ENCODE results near the gene WDR7. TPM values are rescaled to one million over a fixed set of nuclear protein-coding genes. Genes with fewer than 3 reads are reported as not detected.

WDR7 gene
- total RNA-seq, 3 donors from 2014 or later, result 21.2 to 22.3 (median 22.1) TPM

DNA sequence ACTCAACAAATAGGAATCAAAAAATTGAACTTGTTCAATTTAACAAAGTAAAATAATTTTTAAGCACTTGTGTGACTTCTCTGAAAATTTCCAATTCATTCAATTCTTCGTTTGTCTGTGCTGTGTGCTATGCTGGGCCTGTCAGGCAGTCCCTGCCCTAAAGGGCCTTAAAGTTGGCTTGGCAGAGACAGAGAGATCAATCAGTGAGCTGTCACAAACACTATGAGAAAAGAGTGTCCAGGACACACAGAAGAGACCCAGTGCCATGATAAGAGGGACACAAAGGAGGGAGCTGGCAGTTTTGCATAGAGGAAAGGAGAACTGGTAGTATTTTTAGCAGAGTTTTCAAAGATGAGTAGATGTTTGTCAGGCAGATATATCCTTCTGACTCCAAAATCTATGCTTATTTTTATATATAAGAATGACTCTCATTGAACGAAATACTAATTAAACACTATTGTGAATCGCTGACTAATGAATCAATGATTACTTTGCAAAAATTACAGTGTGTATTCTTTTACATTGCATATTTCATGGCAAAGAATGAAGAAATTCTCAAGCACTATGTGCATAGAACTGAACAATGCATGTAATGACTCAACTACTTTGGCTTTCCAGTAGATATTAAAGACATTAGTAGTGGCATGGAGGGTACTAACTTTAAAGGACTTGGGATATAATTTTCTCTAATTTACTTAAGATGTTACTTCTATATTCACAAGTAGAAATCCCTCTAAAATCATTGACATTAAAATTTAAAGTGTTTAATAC, 302.5 kb downstream of the WDR7 start:
- H3K36me3 Mint-ChIP-seq (ENCODE audit: insufficient read depth), result peaks cover 28% of the 10 kb centered on the region
- ATAC-seq, result no peak
- no peaks in the 10 kb centered on the region for H3K4me1 Mint-ChIP-seq (ENCODE audit: low read depth)
- no peaks in the 10 kb centered on the region for H3K9me3 Mint-ChIP-seq
- no peaks in the 10 kb centered on the region for H3K27me3 Mint-ChIP-seq (ENCODE audit: low read depth)
- DNase-seq, result no peak
- H3K4me3 Mint-ChIP-seq, result no peak overlapping the region

DNA sequence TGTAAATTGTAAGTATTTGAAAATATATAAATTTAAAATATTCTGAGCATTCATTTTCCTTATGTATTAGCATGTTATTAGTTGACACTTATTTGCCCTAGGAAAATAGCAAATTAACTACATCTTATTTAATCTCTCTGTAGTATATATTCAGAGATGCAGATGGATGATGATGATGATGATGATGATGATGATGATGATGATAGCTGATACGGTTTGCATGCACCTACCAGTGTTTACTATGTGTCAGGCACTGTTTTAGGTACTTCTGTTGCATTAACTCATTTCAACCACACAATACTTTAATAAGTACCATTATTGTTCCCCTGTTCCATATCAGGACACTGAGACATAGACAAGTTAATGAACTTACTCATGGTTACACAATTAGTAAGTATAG, 304.3 kb downstream of the WDR7 start:
- Mint-ChIP-seq H3K9me3 (no peaks in the 10 kb centered on the region), H3K36me3 (ENCODE audit: insufficient read depth) (peaks cover 32% of the 10 kb centered on the region), H3K4me3 (no peak overlapping the region), H3K4me1 (ENCODE audit: low read depth) (no peaks in the 10 kb centered on the region), H3K27me3 (ENCODE audit: low read depth) (no peaks in the 10 kb centered on the region)
- ATAC-seq (no peak), DNase-seq (no peak)

DNA sequence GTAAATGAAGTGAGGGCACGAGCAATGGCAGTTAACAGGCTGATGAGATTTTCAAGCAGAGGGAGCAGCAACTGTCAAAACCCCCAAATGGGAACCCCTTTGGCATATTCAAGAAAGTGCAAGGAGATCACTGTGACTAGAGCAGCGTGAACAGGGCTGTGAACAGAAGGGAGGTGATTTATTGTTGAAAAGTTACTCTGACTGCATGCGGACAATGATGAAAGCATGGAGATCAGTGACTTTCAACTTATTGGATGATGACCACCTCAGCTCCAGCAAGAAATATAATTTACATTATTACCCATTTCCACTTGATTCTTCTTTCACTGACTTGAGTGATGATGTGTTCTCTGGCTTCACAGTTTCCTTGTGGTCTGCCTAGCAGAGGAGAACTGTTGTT, 308.0 kb downstream of the WDR7 start:
- Mint-ChIP-seq H3K36me3 (ENCODE audit: insufficient read depth) (peaks cover 36% of the 10 kb centered on the region), H3K9me3 (no peaks in the 10 kb centered on the region), H3K4me1 (ENCODE audit: low read depth) (no peaks in the 10 kb centered on the region), H3K4me3 (no peak overlapping the region), H3K27me3 (ENCODE audit: low read depth) (no peaks in the 10 kb centered on the region)
- DNase-seq (no peak), ATAC-seq (no peak)

DNA sequence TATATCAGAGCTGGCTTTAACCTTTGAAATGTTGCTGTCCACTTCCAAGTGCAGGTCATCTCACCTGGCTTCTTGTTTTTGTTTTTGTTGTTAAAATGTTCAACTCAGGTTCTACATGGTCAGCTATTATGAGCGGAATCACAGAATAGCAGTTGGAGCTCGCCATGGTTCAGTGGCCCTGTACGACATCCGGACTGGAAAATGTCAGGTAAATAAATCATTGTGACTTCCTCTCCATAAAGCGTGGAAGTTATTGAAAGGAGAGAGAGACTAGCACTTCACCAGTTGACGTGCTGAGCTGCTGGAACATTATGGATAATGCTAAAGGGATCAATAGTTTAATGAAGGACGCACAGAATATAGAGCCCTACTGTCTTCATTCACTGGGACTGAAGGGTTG, 311.2 kb downstream of the WDR7 start:
- DNase-seq (no peak), ATAC-seq (no peak)
- H3K36me3 Mint-ChIP-seq (ENCODE audit: insufficient read depth), result peaks cover 41% of the 10 kb centered on the region
- H3K4me3 Mint-ChIP-seq, result no peak overlapping the region
- H3K27me3 Mint-ChIP-seq (ENCODE audit: low read depth), result no peaks in the 10 kb centered on the region
- H3K4me1 Mint-ChIP-seq (ENCODE audit: low read depth), result no peaks in the 10 kb centered on the region
- H3K9me3 Mint-ChIP-seq, result no peaks in the 10 kb centered on the region

DNA sequence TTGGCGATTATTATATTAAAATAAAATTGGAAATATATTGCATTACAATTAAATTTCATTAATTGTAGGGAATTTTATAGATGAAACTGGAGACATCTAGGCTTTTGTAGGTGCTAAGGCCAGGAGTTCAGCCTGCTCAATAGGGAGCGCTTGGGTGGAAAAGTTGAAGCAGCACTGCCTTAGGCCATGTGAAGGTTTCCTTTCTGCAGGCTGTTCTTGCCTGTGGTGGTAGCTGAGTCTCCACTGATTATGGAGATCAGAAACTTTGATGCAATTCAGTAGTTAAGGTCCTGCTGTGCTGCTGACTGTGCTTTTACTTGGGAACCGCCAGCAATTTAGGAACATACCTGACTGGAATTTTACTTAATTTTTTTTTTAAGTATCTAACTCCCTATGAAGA, 315.9 kb downstream of the WDR7 start:
- H3K9me3 Mint-ChIP-seq, result no peaks in the 10 kb centered on the region
- DNase-seq (no peak), ATAC-seq (no peak)
- no peaks in the 10 kb centered on the region for H3K27me3 Mint-ChIP-seq (ENCODE audit: low read depth)
- no peak overlapping the region for H3K4me3 Mint-ChIP-seq
- no peaks in the 10 kb centered on the region for H3K4me1 Mint-ChIP-seq (ENCODE audit: low read depth)
- peaks cover 43% of the 10 kb centered on the region for H3K36me3 Mint-ChIP-seq (ENCODE audit: insufficient read depth)

DNA sequence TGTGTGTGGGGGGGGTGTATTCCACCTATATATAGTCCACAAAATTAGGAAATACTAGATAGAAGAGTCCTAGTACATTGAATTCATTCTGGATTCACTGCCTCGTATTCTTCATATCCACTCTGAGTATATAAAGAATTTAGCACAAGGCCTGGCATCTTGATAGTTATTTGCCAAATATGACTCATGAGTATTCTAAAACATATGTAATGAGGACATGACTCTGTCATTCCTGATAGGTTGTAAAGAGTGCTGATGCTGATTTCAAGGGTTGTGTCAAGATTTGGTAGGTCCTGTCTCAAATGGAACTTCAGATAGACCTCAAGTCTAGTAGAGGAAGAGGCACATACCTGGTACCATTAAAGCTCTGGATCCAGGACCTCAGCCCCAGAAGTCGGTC, 322.3 kb downstream of the WDR7 start:
- no peaks in the 10 kb centered on the region for H3K4me1 Mint-ChIP-seq (ENCODE audit: low read depth)
- peaks cover 38% of the 10 kb centered on the region for H3K36me3 Mint-ChIP-seq (ENCODE audit: insufficient read depth)
- DNase-seq (no peak), ATAC-seq (no peak)
- no peaks in the 10 kb centered on the region for H3K27me3 Mint-ChIP-seq (ENCODE audit: low read depth)
- H3K4me3 Mint-ChIP-seq, result no peak overlapping the region
- no peaks in the 10 kb centered on the region for H3K9me3 Mint-ChIP-seq

DNA sequence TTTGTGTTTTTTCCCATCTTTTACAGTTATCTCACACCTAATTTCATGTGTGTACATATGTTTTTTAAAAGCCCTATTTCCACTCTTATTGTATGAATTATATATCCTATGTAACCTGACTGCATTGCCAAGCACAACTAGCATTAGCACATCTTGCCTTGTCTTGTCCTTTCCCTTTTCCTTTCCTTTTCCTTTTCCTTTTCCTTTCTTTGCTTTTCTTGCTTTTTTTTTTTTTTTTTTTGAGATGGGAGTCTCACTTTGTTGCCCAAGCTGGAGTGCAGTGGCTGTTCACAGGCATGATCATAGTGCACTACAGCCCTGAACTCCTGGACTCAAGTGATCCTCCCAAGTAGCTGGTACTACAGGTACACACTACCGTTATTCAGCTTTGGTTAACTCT, 323.0 kb downstream of the WDR7 start:
- Mint-ChIP-seq H3K9me3 (no peaks in the 10 kb centered on the region), H3K36me3 (ENCODE audit: insufficient read depth) (peaks cover 35% of the 10 kb centered on the region), H3K4me1 (ENCODE audit: low read depth) (no peaks in the 10 kb centered on the region), H3K27me3 (ENCODE audit: low read depth) (no peaks in the 10 kb centered on the region), H3K4me3 (no peak overlapping the region)
- no peak for DNase-seq
- no peak for ATAC-seq

DNA sequence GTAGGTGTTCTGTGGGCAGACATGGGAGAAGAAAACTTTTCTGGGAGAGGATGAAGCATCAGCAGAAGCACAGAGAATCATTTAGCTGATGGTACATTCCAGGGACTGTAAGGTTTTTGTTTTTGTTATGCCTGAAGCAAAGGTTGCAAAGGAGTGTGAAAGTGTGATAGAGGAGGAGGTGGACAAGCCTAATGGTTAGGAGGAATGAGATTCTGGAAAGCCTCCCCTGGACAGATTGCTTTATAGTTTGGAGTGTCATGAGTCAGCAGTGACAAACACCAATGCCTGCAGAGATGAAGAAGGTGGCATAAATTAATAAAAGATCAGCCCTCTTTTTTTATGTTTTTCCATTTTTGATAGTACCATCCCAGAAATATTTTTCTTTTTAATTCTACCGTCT, 324.1 kb downstream of the WDR7 start:
- H3K4me3 Mint-ChIP-seq, result no peak overlapping the region
- H3K27me3 Mint-ChIP-seq (ENCODE audit: low read depth), result no peaks in the 10 kb centered on the region
- no peaks in the 10 kb centered on the region for H3K9me3 Mint-ChIP-seq
- peaks cover 35% of the 10 kb centered on the region for H3K36me3 Mint-ChIP-seq (ENCODE audit: insufficient read depth)
- DNase-seq, result no peak
- no peaks in the 10 kb centered on the region for H3K4me1 Mint-ChIP-seq (ENCODE audit: low read depth)
- ATAC-seq, result no peak

DNA sequence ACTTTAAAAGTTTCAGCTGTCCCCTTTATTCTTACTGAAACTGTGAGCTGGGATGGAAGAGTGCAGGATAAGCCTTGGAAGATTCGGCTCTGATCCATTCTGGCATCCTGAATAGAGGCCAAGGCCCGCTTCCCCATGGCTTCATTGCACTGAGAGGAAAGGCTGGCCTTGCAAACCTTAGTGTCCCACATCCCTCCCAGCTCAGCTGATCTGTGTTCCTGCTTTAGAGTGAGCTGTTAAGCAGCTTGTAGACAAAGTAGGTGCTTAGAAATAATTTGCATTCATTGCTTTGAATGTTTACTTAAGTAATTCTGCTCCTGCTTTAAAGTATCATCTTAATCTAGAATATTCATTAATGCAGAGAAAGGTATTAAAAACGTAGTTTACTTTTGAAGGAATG, 326.1 kb downstream of the WDR7 start:
- Mint-ChIP-seq H3K9me3 (no peaks in the 10 kb centered on the region), H3K36me3 (ENCODE audit: insufficient read depth) (peaks cover 38% of the 10 kb centered on the region), H3K4me3 (no peak overlapping the region), H3K4me1 (ENCODE audit: low read depth) (no peaks in the 10 kb centered on the region), H3K27me3 (ENCODE audit: low read depth) (no peaks in the 10 kb centered on the region)
- DNase-seq, result no peak
- no peak for ATAC-seq

DNA sequence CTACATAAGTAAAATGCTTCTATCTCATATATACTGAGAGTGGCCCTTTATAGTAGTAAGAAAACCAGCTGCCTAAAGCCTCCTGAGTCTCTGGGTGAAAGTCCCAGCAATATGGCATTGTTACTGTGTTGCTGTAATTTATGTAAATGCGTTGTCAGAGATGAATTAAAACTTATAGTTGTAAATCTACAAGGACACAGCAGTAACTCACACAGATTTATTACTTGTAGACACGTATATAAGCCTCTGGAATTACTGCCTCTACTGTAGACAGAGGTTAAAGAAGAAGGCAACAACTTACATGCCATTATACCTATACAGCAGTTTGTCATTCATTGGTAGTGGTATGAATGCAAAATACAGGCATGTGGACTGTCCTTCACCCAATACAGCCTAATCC, 326.6 kb downstream of the WDR7 start:
- no peak for ATAC-seq
- Mint-ChIP-seq H3K4me3 (no peak overlapping the region), H3K27me3 (ENCODE audit: low read depth) (no peaks in the 10 kb centered on the region), H3K9me3 (no peaks in the 10 kb centered on the region), H3K36me3 (ENCODE audit: insufficient read depth) (peaks cover 36% of the 10 kb centered on the region), H3K4me1 (ENCODE audit: low read depth) (peaks cover under 1% of the 10 kb centered on the region)
- DNase-seq, result no peak

DNA sequence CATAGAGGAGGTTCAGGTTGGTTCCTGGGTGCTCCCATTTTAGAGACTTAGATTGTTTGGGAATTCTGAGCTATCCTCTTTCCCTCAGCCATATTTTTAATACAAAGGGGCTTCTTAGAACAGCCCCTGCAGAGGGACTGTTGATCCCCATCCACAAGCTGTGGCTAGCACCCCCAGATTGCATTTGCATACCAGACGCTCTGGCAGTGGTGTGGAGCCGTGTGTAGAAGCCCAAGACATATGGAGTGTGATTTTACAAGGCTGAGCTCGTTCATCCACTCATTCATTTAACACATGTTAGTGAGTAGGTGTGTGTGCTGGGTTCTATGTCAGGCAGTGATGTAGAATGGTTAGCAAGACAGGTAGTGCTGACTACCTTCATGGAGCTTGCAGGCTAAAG, 329.0 kb downstream of the WDR7 start:
- DNase-seq (no peak), ATAC-seq (no peak)
- no peak overlapping the region for H3K4me3 Mint-ChIP-seq
- no peaks in the 10 kb centered on the region for H3K27me3 Mint-ChIP-seq (ENCODE audit: low read depth)
- H3K4me1 Mint-ChIP-seq (ENCODE audit: low read depth), result peaks cover 1% of the 10 kb centered on the region
- H3K36me3 Mint-ChIP-seq (ENCODE audit: insufficient read depth), result peaks cover 30% of the 10 kb centered on the region
- no peaks in the 10 kb centered on the region for H3K9me3 Mint-ChIP-seq

DNA sequence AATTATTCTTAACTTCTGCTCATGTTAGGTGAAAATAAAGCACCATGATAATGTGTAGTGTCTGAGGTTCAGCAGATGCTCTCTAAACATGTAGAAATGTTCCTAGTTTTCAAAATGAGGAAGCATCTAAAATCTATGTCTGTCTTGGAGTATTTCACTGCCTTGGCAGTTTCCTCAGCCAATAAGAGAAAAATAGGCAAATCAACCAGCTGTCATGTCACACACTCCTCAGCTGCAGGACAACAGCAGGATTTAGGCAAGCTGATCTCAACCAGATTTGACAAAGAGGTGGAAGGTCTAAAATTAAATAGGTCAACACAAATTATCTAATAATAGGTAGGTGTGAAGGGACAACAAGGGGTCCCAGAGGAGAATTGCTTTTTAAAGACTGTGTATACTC, 331.6 kb downstream of the WDR7 start:
- Mint-ChIP-seq H3K27me3 (ENCODE audit: low read depth) (no peaks in the 10 kb centered on the region), H3K36me3 (ENCODE audit: insufficient read depth) (peaks cover 24% of the 10 kb centered on the region), H3K9me3 (no peaks in the 10 kb centered on the region), H3K4me1 (ENCODE audit: low read depth) (peaks cover 1% of the 10 kb centered on the region), H3K4me3 (no peak overlapping the region)
- DNase-seq (no peak), ATAC-seq (no peak)

DNA sequence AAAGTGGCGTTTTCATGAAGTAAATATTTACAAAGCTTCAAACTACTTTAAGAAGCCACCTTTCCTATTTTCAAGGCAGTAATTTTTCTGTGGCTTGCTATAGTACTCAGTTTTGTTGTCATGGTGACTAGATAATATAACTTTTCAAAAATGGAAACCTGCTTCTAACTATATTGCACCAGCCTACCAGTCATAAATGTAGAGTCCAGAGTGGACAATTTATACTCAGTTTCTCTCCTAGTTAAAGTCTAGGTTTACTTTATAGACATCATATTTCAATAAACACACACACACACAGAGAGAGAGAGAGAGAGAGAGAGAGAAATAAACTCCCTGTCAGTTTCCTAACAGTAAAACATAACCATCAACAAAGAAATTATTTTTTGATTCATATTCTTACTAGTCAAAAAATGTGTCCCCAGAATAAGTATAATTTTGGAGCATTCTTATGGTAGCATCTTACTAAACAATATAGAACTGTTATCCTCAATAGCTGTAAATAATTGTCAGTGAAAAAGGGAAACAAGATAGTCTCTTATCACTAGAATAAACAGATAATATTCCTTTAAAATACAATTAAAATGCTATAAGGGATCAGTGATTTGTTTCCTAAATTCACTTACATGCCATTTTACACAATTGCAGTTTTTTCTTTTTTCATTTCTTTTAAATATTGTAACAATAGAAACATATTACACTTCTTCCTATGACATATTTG, 332.3 kb downstream of the WDR7 start:
- no peak overlapping the region for H3K4me3 Mint-ChIP-seq
- ATAC-seq (no peak), DNase-seq (no peak)
- no peaks in the 10 kb centered on the region for H3K27me3 Mint-ChIP-seq (ENCODE audit: low read depth)
- H3K36me3 Mint-ChIP-seq (ENCODE audit: insufficient read depth), result peaks cover 24% of the 10 kb centered on the region
- no peaks in the 10 kb centered on the region for H3K9me3 Mint-ChIP-seq
- peaks cover 1% of the 10 kb centered on the region for H3K4me1 Mint-ChIP-seq (ENCODE audit: low read depth)

DNA sequence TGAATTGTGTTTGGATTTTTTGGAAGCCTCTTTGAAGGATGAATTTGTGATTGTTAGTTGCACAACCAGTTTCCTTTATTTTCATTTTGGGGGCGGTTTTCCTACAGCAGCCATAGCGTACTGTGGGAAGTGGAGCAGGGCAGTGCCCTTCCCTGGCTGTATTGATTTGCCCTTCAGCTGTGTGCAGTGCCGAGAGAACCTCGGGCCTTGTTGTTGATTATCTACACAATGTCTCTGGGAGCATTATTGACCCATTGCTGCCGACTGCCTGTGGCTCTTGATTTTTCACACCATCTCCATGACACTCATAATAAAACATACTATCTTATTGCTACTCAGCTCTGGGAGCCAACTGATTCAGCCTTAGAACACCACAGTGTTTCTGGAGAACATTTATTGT, 333.6 kb downstream of the WDR7 start:
- no peaks in the 10 kb centered on the region for H3K9me3 Mint-ChIP-seq
- no peak overlapping the region for H3K4me3 Mint-ChIP-seq
- H3K27me3 Mint-ChIP-seq (ENCODE audit: low read depth), result no peaks in the 10 kb centered on the region
- peaks cover 20% of the 10 kb centered on the region for H3K36me3 Mint-ChIP-seq (ENCODE audit: insufficient read depth)
- H3K4me1 Mint-ChIP-seq (ENCODE audit: low read depth), result peaks cover 1% of the 10 kb centered on the region
- DNase-seq (no peak), ATAC-seq (no peak)

DNA sequence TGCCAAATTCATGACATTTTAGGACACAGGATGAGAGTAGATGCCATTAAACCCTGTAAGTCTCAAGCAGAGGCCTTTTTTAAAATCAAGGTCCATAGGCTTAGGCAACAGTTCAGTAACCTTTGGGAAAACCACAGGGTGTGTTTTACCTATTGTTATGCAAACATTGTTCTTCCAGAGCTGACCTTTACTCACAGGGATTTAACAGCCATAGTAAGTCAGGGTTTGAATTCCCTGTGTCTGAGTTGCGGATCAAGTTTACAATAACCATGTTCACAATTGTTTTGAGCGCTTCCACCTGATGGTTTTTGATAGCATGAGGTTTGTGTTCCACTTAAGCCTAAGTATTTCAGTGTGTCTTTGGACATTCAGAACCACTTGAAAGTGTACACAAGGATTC, 335.7 kb downstream of the WDR7 start:
- Mint-ChIP-seq H3K9me3 (no peaks in the 10 kb centered on the region), H3K4me3 (no peak overlapping the region), H3K4me1 (ENCODE audit: low read depth) (peaks cover 1% of the 10 kb centered on the region), H3K27me3 (ENCODE audit: low read depth) (no peaks in the 10 kb centered on the region), H3K36me3 (ENCODE audit: insufficient read depth) (peaks cover 5% of the 10 kb centered on the region)
- ATAC-seq, result no peak
- DNase-seq, result no peak
